ENCODE results near the gene PCSK7.

GRCh38 chr11:117197516-117198456 is 34.1 kb downstream of the PCSK7 start:
- TF ChIP-seq POLR2AphosphoS5 (IDR thresholded peaks at IDR 0.05) (no peak), POLR2A (IDR thresholded peaks at IDR 0.05) (no peak)
- TF ChIP-seq, protein P1, sequence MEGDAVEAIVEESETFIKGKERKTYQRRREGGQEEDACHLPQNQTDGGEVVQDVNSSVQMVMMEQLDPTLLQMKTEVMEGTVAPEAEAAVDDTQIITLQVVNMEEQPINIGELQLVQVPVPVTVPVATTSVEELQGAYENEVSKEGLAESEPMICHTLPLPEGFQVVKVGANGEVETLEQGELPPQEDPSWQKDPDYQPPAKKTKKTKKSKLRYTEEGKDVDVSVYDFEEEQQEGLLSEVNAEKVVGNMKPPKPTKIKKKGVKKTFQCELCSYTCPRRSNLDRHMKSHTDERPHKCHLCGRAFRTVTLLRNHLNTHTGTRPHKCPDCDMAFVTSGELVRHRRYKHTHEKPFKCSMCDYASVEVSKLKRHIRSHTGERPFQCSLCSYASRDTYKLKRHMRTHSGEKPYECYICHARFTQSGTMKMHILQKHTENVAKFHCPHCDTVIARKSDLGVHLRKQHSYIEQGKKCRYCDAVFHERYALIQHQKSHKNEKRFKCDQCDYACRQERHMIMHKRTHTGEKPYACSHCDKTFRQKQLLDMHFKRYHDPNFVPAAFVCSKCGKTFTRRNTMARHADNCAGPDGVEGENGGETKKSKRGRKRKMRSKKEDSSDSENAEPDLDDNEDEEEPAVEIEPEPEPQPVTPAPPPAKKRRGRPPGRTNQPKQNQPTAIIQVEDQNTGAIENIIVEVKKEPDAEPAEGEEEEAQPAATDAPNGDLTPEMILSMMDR (IDR thresholded peaks at IDR 0.05) = no peak
